ENCODE results near the gene HSD17B13.

HSD17B13 gene

GRCh38 chr4:87260477-87260876 lies 62.2 kb downstream of the HSD17B13 start:
- DNase-seq: no peak

GRCh38 chr4:87258677-87259076 lies 64.0 kb downstream of the HSD17B13 start:
- no peak for DNase-seq

- DNase-seq: no peak
These were observed 65.2 kb downstream of the HSD17B13 start for GRCh38 chr4:87257523-87257922.

DNA sequence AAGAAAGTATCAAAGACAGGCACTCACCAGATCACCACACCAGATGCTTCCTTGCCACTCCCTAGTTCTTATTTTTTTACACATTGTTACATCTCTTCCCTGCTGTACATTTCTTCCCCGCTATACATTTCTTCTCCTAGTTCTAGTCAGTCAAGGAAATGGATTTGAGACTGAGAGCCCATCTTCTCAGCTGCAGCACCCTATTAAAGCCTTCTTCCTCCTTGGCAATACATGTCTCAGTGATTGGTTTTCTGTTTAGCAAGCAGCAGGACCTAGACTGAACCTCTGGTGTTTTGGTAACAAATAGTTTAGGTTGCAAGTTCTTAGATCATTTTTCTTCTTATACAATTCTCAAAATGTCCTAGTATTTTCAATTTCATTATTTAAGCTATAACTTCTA lies 66.9 kb downstream of the HSD17B13 start:
- DNase-seq: no peak

Data from bone marrow (tissue), 2 donors.